HG03342 (cell line): ENCODE results near the gene CRADD.

Source experiments
- ATAC-seq: cut with Tn5 transposase; IDR thresholded peaks from one replicate; pipeline ENCODE4 v1.9.1; 2021; ENCODE audit warnings: mild to moderate bottlenecking, moderate library complexity; ENCODE audit not compliant: unreplicated experiment

The CRADD gene

DNA sequence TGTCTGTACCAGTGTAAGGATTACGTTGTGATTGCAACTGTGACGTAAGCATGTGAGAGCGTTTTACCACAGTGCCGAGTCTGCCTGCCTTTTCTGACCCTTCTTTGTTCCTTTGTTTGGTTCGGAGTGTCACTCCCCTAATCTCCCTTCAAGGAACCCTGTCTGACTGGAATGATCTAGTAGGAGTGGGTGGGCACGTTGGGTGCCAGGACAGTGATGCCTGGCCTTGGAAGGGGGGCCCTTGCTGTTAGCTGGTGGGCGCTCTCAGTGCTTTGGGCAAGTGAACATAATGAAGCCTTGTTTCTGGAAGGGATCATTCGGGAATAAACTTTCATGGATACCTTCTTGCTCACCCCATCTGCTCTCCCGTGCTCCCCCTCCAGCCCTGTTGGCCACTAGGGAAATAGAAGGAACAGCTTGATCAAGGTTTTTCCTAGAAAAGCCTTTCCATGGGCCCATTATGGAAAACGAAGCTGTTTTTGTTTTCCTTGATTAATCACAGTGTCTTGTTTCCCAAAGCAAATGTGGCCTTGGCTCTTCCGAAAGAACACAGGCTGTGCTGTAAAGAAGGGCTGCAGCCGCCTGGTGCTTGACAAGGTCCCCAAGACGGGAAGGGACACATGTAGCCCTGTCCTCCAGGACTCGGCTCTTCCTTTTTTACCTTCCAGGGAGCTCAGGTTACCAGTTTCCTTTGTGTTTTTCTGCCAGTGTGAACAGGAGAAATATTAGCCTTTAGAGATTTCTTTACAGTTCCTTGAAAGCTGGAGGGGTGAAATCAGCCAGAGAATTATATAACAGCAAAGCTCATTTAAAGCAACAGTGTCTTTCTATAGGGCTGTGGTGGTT is 215.5 kb downstream of the CRADD start:
- ATAC-seq = no peak

GRCh38 chr12:93894391-93895088 is 217.4 kb downstream of the CRADD start:
- no peak for ATAC-seq

DNA sequence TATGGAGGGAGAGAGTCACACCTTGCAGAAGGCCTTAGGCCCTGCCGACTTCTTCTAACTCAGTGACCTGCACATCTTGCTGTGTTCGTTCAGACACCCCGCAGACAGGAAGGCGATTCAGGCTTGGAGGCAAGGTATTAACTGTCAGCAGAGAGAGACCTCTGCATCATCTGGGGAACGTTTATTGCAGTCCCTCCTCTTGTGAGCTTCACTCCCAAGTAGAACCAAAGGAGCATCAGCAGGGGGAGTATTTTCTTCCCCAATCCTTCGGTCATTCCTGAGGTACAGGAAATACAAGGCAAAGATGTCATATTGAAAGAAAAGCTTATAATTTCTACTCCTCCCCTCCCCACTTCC is 217.9 kb downstream of the CRADD start:
- no peak for ATAC-seq

- no peak for ATAC-seq
Measured at GRCh38 chr12:93896427-93896826, 219.3 kb downstream of the CRADD start.

DNA sequence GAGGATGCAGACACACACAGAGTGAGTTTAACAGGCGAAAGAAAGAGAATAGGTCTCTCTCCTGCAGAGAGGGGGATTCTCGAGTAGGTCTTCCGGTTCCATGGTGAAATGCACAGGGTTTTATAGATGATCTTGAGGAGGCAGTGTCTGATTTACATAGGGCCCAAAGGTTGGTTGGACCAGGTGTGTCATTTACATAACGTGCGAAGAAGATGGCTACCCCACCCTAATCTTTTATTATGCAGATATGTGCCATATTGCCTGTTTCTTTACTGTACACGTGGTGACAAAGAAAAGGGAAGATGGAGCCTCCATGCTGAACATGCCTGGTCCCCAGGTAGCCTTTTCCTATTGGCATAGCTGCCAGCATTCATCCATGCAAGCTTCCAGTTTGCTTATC is 219.8 kb downstream of the CRADD start:
- no peak for ATAC-seq

DNA sequence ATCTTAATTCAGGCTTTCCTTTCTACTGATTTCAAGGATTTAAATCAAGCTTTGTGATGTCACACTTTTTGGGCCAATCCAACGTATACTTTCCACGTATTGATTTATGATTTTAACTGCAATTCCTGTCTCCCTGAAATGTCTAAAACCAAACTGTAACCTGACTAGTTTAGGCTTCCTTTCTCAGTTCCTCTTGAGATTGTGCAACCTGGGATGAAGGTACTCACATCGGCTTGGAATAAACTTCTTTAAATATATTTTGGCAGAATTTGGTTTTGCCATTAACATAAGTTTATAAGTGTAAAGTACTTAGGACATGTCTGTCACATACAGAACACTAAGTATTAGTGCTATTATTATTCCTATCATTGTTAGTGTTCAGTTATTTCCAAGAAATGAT is 224.6 kb downstream of the CRADD start:
- ATAC-seq = no peak

- no peak for ATAC-seq
Measured at GRCh38 chr12:93902192-93902591, 225.0 kb downstream of the CRADD start.

- no peak for ATAC-seq
Measured at GRCh38 chr12:93902736-93903562, 225.8 kb downstream of the CRADD start.

DNA sequence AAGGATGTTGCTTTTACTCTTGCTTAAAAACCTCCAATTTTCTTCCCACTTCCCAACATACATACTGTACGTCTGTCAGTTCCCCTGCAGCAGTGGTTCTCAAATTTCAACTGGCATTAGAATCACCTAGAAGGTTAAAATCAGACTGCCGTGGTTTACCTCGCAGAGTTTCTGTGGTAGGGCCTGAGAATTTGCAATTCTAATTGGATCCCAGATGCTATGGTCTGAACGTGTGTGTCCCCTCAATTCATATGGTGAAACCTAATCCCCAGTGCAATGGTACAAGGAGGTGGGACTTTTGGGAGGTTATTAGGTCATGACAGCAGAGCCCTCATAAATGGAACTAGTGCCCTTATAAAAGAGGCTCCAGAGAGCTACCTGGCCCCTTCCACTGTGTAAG is 226.9 kb downstream of the CRADD start:
- no peak for ATAC-seq

DNA sequence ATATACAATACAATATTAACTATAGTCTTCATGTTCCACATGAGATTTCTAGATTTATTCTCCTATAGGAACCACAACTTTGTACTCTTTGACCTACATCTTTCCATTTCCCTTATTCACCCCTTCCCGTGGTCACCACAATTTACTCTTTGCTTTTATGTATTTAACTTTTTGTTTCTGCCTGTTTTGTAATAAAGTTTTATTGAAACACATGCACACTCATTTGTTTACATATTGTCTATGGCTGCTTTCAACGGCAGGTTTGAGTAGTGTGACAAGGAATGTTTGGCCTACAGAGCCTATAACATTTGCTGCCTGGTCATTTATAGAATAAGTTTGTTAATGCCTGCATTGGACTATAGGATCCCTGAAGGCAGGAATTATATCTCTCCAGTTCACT is 231.1 kb downstream of the CRADD start:
- ATAC-seq = no peak

DNA sequence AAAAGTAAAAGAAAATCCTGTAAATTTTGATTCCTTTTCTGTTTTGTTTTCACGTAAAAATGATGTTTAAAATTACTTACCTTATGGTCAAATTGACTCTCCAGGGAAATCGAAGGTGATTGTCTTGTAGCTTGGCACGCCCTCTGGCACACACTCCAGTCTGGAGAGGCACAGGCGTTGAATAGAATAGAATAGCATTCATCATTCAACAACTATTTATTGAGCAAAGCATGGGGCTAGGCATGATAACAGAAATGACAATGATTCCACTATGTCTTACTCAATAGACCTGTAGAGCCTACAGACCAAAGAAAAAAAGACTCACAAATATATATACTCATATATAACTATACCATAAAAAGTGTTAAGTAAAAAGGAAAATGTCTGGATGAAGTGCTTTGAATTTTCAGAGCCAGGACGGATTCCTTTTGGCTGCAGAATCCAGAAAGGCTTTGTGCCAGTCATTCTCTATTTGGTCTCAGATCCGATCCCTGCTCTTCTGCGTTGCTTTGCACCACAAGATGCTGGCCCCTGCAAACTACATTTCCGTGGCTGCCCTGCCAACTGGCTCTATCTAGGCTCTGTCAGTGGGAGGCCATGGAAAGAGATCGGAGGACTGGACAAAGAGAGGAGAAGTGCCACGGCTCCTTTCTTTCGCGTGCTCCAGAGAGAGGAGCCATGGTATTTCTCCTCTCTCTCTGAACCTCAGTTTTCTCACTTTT is 231.8 kb downstream of the CRADD start:
- ATAC-seq = no peak

GRCh38 chr12:93911396-93911795 is 234.2 kb downstream of the CRADD start:
- no peak for ATAC-seq

DNA sequence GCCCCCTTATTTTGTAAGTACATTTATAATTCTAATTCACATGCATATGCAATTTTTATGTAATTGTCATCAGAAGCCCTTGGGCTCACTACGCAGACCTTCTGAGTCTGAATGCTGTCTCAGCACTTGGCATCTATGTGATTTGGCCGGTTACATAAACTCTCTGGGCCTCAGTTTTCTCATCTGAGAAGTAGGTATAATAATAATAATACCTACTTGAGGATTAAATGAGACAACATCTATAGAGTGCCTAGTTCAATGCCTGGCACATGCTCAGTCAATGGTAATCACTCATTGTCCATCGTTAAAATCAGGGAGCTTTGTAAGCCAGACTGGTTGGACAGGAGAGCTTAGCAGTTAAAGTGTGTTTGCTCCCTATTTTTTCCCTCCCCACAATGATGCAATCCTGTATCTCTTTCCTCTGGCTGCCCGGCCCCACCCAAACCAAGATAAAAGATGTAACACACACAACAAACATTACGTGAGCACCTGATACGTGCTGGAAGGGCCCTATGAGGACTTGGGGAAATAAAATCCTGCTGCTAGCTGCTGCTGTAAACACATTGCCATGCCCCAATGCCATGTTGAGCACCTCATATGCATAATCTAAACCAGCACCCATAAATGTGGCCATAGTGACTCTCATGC is 235.0 kb downstream of the CRADD start:
- no peak for ATAC-seq

GRCh38 chr12:93913845-93914244 is 236.7 kb downstream of the CRADD start:
- no peak for ATAC-seq

DNA sequence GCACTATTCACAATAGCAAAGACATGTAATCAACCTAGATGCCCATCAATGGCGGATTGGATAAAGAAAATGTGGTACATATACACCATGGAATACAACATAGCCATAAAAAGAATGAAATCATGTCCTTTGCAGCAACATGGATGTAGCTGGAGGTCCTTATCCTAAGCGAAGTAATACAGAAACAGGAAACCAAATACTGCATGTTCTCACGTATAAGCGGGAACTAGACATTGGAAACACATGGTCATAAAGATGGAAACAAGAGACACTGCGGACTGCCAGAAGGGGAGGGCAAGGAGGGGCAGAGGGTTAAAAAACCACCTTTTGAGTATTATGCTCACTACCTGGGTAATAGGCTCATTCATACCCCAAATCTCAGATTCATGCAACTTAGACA is 237.1 kb downstream of the CRADD start:
- ATAC-seq = no peak

- ATAC-seq = no peak
Measured at GRCh38 chr12:93915411-93915810, 238.2 kb downstream of the CRADD start.

- ATAC-seq = no peak
Measured at GRCh38 chr12:93916402-93916801, 239.2 kb downstream of the CRADD start.

DNA sequence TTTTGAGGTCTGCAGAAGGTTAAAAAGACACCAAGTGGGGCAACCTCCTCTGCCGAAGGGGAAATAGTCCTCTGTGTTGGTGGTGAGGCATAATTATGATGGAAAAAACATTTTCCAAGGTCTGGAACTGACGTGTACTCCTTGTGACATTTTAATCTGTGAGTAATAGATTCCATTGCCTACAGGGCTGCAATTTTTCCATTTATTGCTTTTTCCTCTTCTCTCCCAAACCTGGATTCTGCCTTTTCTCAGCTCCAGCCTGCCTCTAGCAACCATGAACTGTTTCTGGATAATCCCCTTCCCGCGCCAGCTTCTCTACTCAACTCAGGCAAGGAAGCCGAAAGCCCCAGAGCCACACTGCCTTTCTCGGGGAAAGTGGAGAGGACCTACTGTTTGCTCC is 241.1 kb downstream of the CRADD start:
- ATAC-seq = no peak

GRCh38 chr12:93918900-93919299 is 241.7 kb downstream of the CRADD start:
- no peak for ATAC-seq

DNA sequence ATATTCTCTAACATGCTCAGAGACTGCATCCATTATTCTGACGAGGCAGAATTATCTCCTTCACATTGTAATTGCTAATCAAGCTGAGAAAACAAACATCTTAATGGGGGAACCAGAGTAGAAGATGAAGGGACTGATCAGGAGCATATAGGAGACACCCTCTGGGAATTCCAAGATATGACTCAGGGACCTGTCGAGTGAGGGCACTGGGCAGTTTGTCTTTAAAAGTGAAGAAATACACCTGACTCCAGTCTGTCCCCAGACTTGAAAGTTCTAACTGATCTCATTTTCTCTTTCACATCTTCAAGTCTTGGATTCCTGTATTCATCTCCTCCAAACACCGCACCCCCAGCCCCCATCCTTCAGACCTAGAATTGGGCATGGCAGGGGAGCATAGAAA is 244.3 kb downstream of the CRADD start:
- no peak for ATAC-seq
